Measurements from ENCODE around the gene SLC13A1. TPM values are rescaled to one million over a fixed set of nuclear protein-coding genes. Genes with fewer than 3 reads are reported as not detected.

Gene SLC13A1
- total and polyA plus RNA-seq, 4 donors, result not detected

DNA sequence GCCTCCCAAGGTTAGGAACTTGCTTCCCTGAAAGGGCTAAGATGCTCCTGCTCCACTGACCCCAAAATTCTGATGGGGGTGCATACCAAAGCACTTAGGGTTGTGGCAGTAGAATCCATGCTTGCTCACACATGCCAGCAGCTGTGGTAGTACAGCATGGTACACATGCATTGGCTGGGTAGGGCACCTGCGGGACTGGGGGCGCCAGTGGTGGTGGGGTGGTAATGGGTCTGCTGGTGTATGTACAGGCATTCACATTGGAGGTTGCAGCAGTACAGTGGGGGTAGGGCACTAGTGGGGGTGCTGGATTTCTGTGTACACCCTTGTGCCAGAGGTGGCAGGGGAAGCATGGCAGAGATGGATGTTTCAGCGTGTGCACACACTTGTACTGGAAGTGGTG lies 132.0 kb downstream of the SLC13A1 start:
- peaks cover 0 to 8% (median 2%) of the 10 kb centered on the region in 4 donors for H3K9me3 ChIP-seq (ENCODE audit: control insufficient read depth in 4 of 4, insufficient read depth in 3 of 4, low read length in 3 of 4)
- no peaks in the 10 kb centered on the region for H3K36me3 ChIP-seq (ENCODE audit: control insufficient read depth in 4 of 4, insufficient read depth in 4 of 4, low read length in 4 of 4)
- no peak overlapping the region for H3K9ac ChIP-seq (ENCODE audit: insufficient read depth in 1 of 2, low read length in 2 of 2)
- H3K4me1 ChIP-seq (ENCODE audit: control insufficient read depth in 5 of 5, insufficient read depth in 5 of 5, low read length in 5 of 5), result no peaks in the 10 kb centered on the region
- H3K4me3 ChIP-seq, result no peak overlapping the region
- 96 to 97% methylated on average over 3 of the region's 3 CpGs for WGBS, 2 donors
- ATAC-seq (ENCODE audit: insufficient read depth, low FRiP score), result no peak
- TF ChIP-seq, protein P1, sequence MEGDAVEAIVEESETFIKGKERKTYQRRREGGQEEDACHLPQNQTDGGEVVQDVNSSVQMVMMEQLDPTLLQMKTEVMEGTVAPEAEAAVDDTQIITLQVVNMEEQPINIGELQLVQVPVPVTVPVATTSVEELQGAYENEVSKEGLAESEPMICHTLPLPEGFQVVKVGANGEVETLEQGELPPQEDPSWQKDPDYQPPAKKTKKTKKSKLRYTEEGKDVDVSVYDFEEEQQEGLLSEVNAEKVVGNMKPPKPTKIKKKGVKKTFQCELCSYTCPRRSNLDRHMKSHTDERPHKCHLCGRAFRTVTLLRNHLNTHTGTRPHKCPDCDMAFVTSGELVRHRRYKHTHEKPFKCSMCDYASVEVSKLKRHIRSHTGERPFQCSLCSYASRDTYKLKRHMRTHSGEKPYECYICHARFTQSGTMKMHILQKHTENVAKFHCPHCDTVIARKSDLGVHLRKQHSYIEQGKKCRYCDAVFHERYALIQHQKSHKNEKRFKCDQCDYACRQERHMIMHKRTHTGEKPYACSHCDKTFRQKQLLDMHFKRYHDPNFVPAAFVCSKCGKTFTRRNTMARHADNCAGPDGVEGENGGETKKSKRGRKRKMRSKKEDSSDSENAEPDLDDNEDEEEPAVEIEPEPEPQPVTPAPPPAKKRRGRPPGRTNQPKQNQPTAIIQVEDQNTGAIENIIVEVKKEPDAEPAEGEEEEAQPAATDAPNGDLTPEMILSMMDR (IDR thresholded peaks at IDR 0.05; ENCODE audit: control extremely low read depth, extremely low read depth), result no peak
- no peak for DNase-seq
- H3K27ac ChIP-seq (ENCODE audit: low read depth in 1 of 2, low read length in 1 of 2), result no peak overlapping the region
- H3K27me3 ChIP-seq (ENCODE audit: control insufficient read depth in 3 of 3, insufficient read depth in 3 of 3, low read length in 2 of 3), result no peaks in the 10 kb centered on the region

Other genes with a start within 250 kb of the SLC13A1 start
- not detected for gene TAS2R16, start 204.3 kb downstream of the SLC13A1 start, total RNA-seq
- gene TAS2R16, start 204.3 kb downstream of the SLC13A1 start, polyA plus RNA-seq, result not detected